Type B pancreatic cell (in vitro differentiated cells): ENCODE measurements around the gene CAVIN3. TPM values are rescaled to one million over a fixed set of nuclear protein-coding genes. Genes with fewer than 3 reads are reported as not detected.

Experiments used
- DNase-seq: peaks from one replicate; pipeline ENCODE4 v3.0.0; 2021; ENCODE audit warnings: mixed read lengths; ENCODE audit not compliant: unreplicated experiment; ENCODE audit errors: extremely low spot score
- H3K27ac Mint-ChIP-seq: 2 replicates; pipeline ENCODE4 v1.8.0; 2021; ENCODE audit warnings: mild to moderate bottlenecking, mixed read lengths
- H3K27me3 Mint-ChIP-seq: 2 replicates; pipeline ENCODE4 v1.8.0; 2021; ENCODE audit warnings: mixed read lengths
- H3K36me3 Mint-ChIP-seq: 2 replicates; pipeline ENCODE4 v1.8.0; 2021; ENCODE audit warnings: mixed read lengths
- H3K4me1 Mint-ChIP-seq: one replicate; pipeline ENCODE4 v1.8.0; 2021; ENCODE audit warnings: mixed read lengths; ENCODE audit not compliant: unreplicated experiment
- H3K4me3 Mint-ChIP-seq: 2 replicates; pipeline ENCODE4 v1.8.0; 2021; ENCODE audit warnings: mild to moderate bottlenecking, mixed read lengths
- H3K9me3 Mint-ChIP-seq: 2 replicates; pipeline ENCODE4 v1.8.0; 2021; ENCODE audit warnings: mixed read lengths
- total RNA-seq: library from RNA; stranded (reverse); gene quantifications from 2 replicates; pipeline ENCODE4 v1.2.1, GENCODE V29; 2021; ENCODE audit warnings: low replicate concordance
- TF ChIP-seq, protein P1 (sequence below): fragments of 200-600 bp; sonication (generic); conservative IDR thresholded peaks from 2 replicates; pipeline ENCODE4 v1.5.0; 2021; ENCODE audit warnings: antibody characterized with exemption, mild to moderate bottlenecking

Gene CAVIN3
- total RNA-seq, 1 donor from 2014 or later: 4.2 TPM

DNA sequence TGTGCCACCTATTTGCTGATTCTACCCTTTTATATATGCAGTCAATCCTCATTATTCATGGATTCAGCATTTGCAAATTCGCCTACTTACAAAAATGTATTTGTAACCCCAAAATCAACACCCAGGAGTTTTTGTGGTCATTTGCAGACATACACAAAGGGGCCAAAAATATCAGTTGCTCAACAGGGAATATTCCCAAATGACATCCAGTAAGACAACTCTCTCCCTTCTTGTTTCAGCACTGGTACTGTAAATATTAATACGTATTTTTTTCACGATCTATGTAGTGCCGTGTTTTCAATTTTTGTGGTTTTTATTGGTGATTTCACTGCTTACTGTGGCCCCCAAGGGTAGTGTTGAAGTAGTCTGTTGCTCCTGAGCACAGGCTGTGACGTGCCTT, 11.8 kb upstream of the CAVIN3 start:
- TF ChIP-seq, protein P1, sequence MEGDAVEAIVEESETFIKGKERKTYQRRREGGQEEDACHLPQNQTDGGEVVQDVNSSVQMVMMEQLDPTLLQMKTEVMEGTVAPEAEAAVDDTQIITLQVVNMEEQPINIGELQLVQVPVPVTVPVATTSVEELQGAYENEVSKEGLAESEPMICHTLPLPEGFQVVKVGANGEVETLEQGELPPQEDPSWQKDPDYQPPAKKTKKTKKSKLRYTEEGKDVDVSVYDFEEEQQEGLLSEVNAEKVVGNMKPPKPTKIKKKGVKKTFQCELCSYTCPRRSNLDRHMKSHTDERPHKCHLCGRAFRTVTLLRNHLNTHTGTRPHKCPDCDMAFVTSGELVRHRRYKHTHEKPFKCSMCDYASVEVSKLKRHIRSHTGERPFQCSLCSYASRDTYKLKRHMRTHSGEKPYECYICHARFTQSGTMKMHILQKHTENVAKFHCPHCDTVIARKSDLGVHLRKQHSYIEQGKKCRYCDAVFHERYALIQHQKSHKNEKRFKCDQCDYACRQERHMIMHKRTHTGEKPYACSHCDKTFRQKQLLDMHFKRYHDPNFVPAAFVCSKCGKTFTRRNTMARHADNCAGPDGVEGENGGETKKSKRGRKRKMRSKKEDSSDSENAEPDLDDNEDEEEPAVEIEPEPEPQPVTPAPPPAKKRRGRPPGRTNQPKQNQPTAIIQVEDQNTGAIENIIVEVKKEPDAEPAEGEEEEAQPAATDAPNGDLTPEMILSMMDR: no peak
- Mint-ChIP-seq H3K4me1 (no peaks in the 10 kb centered on the region), H3K36me3 (no peaks in the 10 kb centered on the region), H3K9me3 (no peaks in the 10 kb centered on the region), H3K4me3 (no peak overlapping the region), H3K27ac (no peak overlapping the region), H3K27me3 (peaks cover 3% of the 10 kb centered on the region)
- DNase-seq: no peak

DNA sequence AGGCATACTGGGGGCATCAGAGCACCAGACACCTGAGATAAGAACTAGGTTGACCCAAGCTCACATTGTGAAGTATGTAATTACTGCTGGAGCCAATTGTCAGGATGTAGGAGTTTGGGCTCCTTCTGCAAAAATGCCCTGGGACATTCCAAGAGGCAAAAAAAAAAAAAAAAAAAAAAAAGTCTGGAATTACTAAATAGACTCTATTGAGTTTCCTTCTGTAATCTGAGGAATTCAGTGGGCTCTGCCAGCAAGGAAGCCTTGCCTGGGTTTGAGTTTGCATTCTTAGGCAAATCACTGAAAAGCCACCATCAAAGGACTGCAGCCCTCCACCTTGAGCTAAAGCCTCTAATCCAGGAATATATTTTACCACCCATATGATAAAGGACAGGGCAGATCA, 8.0 kb upstream of the CAVIN3 start:
- Mint-ChIP-seq H3K27me3 (peaks cover 8% of the 10 kb centered on the region), H3K4me1 (peaks cover 3% of the 10 kb centered on the region), H3K4me3 (no peak overlapping the region), H3K27ac (no peak overlapping the region), H3K9me3 (no peaks in the 10 kb centered on the region), H3K36me3 (no peaks in the 10 kb centered on the region)
- DNase-seq: no peak
- TF ChIP-seq, protein P1: no peak

DNA sequence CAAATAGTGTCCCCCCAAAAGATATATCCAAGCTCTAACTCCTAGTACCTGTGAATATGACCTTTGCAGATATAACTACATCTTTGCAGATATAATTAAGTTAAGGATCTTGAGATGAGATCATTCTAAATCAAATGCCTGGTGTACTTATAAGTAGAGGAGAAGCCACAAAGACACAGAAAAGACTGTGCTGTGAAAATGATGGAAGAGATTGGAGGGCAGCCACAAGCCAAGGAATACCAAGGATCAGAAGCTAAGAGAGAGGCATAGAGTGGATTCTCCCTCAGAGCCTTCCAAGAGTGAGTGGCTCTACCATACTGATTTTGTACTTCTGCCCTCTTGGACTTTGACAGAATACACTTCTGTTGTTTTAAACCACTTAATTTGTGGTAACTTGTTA, 7.5 kb upstream of the CAVIN3 start:
- Mint-ChIP-seq H3K36me3 (no peaks in the 10 kb centered on the region), H3K27ac (no peak overlapping the region), H3K27me3 (peaks cover 8% of the 10 kb centered on the region), H3K9me3 (no peaks in the 10 kb centered on the region), H3K4me1 (peaks cover 3% of the 10 kb centered on the region), H3K4me3 (no peak overlapping the region)
- TF ChIP-seq, protein P1: no peak
- no peak for DNase-seq

DNA sequence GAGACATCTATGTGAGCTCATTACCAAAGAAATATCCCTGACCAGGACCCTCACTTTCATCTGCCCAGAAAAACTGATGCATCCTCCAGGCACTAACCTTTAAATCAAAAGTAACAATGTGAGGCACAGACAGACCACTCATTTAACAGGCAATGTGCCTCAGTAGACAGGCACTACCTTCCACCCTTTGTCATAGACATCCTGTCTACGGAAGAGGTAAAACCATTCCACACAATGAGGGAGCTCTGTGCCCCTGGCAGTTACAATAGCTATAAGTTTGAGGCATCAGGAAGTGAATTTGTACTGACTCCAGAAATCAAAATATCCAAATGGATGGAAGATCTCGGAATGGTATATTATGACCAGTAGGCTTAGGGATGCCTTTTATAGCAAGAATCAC, 6.7 kb upstream of the CAVIN3 start:
- Mint-ChIP-seq H3K4me1 (peaks cover 7% of the 10 kb centered on the region), H3K27ac (no peak overlapping the region), H3K27me3 (peaks cover 8% of the 10 kb centered on the region), H3K9me3 (no peaks in the 10 kb centered on the region), H3K36me3 (no peaks in the 10 kb centered on the region), H3K4me3 (no peak overlapping the region)
- no peak for DNase-seq
- TF ChIP-seq, protein P1: no peak

DNA sequence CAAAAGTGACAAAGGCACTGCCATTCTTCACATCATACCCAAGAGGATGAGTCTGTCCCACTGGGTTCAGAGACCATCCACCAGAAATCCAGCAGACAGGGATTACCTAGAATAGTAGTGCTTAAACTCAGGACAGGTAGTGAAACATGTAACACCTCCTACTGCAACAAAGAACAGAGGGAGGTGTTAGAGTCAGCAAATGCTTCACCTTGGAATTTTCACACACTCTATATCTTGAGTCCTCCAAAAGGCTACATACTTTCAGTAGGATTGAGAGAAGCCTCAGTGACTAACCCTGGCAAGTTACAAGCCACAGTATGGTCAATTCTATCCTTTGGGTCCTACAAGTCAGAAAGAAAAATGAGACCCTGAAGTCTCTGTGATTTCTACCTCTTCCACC, 6.0 kb upstream of the CAVIN3 start:
- no peaks in the 10 kb centered on the region for H3K36me3 Mint-ChIP-seq

More for the DNA sequence above, 6.0 kb upstream of the CAVIN3 start:
- Mint-ChIP-seq H3K9me3 (no peaks in the 10 kb centered on the region), H3K4me3 (no peak overlapping the region), H3K27ac (no peak overlapping the region), H3K27me3 (peaks cover 8% of the 10 kb centered on the region), H3K4me1 (peaks cover 11% of the 10 kb centered on the region)
- DNase-seq: no peak
- TF ChIP-seq, protein P1: no peak
